CD14-positive monocyte (primary cell): ENCODE data around the gene NKX2-1. TPM values are rescaled to one million over a fixed set of nuclear protein-coding genes. Genes with fewer than 3 reads are reported as not detected.

Experiments used
- DNase-seq, 3 donors: peaks; one replicate each; pipeline ENCODE4 v3.0.0-alpha.2; 2011 to 2022
- H2AFZ ChIP-seq: 2 replicates; pipeline ENCODE4 v1.6.0; 2012; ENCODE audit warnings: mild to moderate bottlenecking, low read depth, low read length, inconsistent platforms; ENCODE audit not compliant: insufficient read depth, poor library complexity, severe bottlenecking
- H3K27ac ChIP-seq, 2 donors: 1 replicate in 1 of 2; 2 replicates in 1 of 2; pipeline ENCODE4 v1.5.1; 2012 to 2013; ENCODE audit warnings: low read length in 2 of 2, control low read depth in 1 of 2, inconsistent platforms in 1 of 2, low read depth in 1 of 2, mild to moderate bottlenecking in 1 of 2
- H3K27me3 ChIP-seq, 2 donors: one replicate each; pipeline versions ENCODE4 v1.6.0 to v1.6.1; 2011 to 2013; ENCODE audit warnings: low read length in 2 of 2; ENCODE audit not compliant: control insufficient read depth in 2 of 2, insufficient read depth in 2 of 2
- H3K36me3 ChIP-seq, 2 donors: replicated peaks in 1 of 2; 1 replicate in 1 of 2; 2 replicates in 1 of 2; pipeline versions ENCODE4 v1.5.1 to v1.6.1; 2012 to 2013; ENCODE audit warnings: low read length in 2 of 2, control low read depth in 1 of 2, inconsistent platforms in 1 of 2, mild to moderate bottlenecking in 1 of 2; ENCODE audit not compliant: insufficient read depth in 2 of 2, control insufficient read depth in 1 of 2
- H3K4me1 ChIP-seq, 2 donors: 1 replicate in 1 of 2; 2 replicates in 1 of 2; pipeline versions ENCODE4 v1.5.1 to v1.6.1; 2012 to 2013; ENCODE audit warnings: low read length in 2 of 2, control low read depth in 1 of 2, inconsistent platforms in 1 of 2, mild to moderate bottlenecking in 1 of 2, moderate library complexity in 1 of 2; ENCODE audit not compliant: insufficient read depth in 2 of 2, control insufficient read depth in 1 of 2
- H3K4me2 ChIP-seq: replicated peaks from 2 replicates; pipeline ENCODE3; 2012; ENCODE audit warnings: low read length, moderate library complexity, mild to moderate bottlenecking; ENCODE audit not compliant: poor library complexity, severe bottlenecking; ENCODE audit errors: extremely low read depth
- H3K4me3 ChIP-seq, 3 experiments: fragments of 200-600 bp in 1 of 3; sonication (generic) in 1 of 3; replicated peaks in 1 of 3; 1 replicate in 2 of 3; 2 replicates in 1 of 3; pipeline ENCODE4 v1.5.1; 2011 to 2013; ENCODE audit warnings: low read length in 3 of 3, mild to moderate bottlenecking in 3 of 3, control low read depth in 2 of 3, low read depth in 2 of 3, inconsistent platforms in 1 of 3, moderate library complexity in 1 of 3
- H3K79me2 ChIP-seq: 2 replicates; pipeline ENCODE4 v1.6.0; 2012; ENCODE audit warnings: mild to moderate bottlenecking, control low read depth, inconsistent platforms, low read length, moderate library complexity; ENCODE audit not compliant: insufficient read depth
- H3K9ac ChIP-seq: 2 replicates; pipeline ENCODE4 v1.6.0; 2017; ENCODE audit warnings: low read length, mild to moderate bottlenecking; ENCODE audit not compliant: insufficient read depth, poor library complexity, severe bottlenecking
- H3K9me3 ChIP-seq, 2 donors: replicated peaks in 1 of 2; 1 replicate in 1 of 2; 2 replicates in 1 of 2; pipeline versions ENCODE4 v1.5.1 to v1.6.1; 2012 to 2013; ENCODE audit warnings: low read length in 2 of 2, control low read depth in 1 of 2; ENCODE audit not compliant: control insufficient read depth in 1 of 2, insufficient read depth in 1 of 2
- H4K20me1 ChIP-seq: 2 replicates; pipeline ENCODE4 v1.6.0; 2012; ENCODE audit warnings: mild to moderate bottlenecking, low read length, control low read depth, moderate library complexity; ENCODE audit not compliant: insufficient read depth
- H3K27ac Mint-ChIP-seq, 7 donors: one replicate each; pipeline ENCODE4 v1.8.0; 2020; ENCODE audit warnings: mild to moderate bottlenecking in 7 of 7, mixed read lengths in 7 of 7, moderate library complexity in 6 of 7, inconsistent platforms in 2 of 7
- H3K27me3 Mint-ChIP-seq, 3 donors: one replicate each; pipeline ENCODE4 v1.8.0; 2021 to 2022; ENCODE audit warnings: low read depth in 3 of 3, mild to moderate bottlenecking in 3 of 3, mixed read lengths in 3 of 3, moderate library complexity in 3 of 3, inconsistent platforms in 1 of 3
- H3K36me3 Mint-ChIP-seq, 2 donors: one replicate each; pipeline ENCODE4 v1.8.0; 2020; ENCODE audit warnings: mixed read lengths in 2 of 2, inconsistent platforms in 1 of 2, mild to moderate bottlenecking in 1 of 2
- H3K4me1 Mint-ChIP-seq: one replicate; pipeline ENCODE4 v1.8.0; 2020; ENCODE audit warnings: mild to moderate bottlenecking, mixed read lengths
- H3K4me3 Mint-ChIP-seq, 2 donors: one replicate each; pipeline ENCODE4 v1.8.0; 2020; ENCODE audit warnings: mild to moderate bottlenecking in 2 of 2, mixed read lengths in 2 of 2, moderate library complexity in 1 of 2
- H3K9me3 Mint-ChIP-seq, 7 donors: one replicate each; pipeline ENCODE4 v1.8.0; 2020 to 2022; ENCODE audit warnings: mixed read lengths in 7 of 7, mild to moderate bottlenecking in 6 of 7, moderate library complexity in 6 of 7, inconsistent platforms in 2 of 7
- WGBS: methylation state at CpG from one replicate; pipeline ENCODE4 v1.1.5; 2013; ENCODE audit warnings: missing lambda C conversion rate; ENCODE audit not compliant: insufficient coverage; 5-methylcytosine and 5-hydroxymethylcytosine counted together
- intact Hi-C, 2 donors: fragments of 100-400 bp; cut with micrococcal nuclease; formaldehyde crosslinking; loops; one replicate each; pipeline versions ENCODE4 v1.15.0 to v1.15.1; 2023
- polyA plus RNA-seq, 3 donors: library from polyadenylated mRNA; depleted of rRNA in 1 of 3; unstranded in 2 of 3; stranded (reverse) in 1 of 3; fragments of 300-500 nt in 2 of 3; fragments of >200 nt in 1 of 3; fragmentation: Illumina TruSeq in 2 of 3; gene quantifications; 1 replicate in 2 of 3; 2 replicates in 1 of 3; pipeline ENCODE4 v1.2.3, GENCODE V29; 2012 to 2021
- TF ChIP-seq, protein P1 (sequence below): fragments of 200-600 bp; IDR thresholded peaks from one replicate; pipeline ENCODE4 v1.8.0; 2022; ENCODE audit warnings: antibody characterized with exemption, mild to moderate bottlenecking

NKX2-1 gene
- polyA plus RNA-seq, 3 donors = not detected

DNA sequence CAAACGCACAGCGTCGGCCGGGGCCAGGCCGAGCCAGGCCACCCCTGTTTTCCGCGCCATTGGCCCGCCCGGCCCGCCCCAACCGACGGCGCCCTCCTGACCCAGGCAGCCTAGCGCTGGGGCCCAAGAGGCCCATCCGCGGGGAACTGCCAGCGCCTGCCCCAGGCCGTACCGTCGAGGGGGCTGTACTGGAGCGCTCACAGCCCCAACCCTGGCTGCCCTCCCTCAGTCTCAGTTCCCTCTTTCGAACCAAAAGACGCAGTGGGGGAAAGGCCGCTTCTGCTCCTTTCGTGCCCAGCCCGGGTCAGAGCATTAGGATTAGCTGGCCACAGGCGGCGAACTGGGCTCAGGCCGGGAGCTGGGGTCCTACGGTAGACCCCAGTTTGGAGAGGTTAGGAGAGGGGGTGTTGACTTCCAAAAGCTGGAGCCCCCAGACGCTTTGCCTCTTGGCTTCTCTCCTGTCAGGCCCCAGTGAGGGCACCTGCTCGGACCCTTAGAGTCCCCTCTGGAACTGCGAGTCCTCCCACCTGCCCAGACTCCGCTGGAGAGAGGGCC is 1.9 kb downstream of the NKX2-1 start:
- no peak for DNase-seq
- H3K4me3 Mint-ChIP-seq = peak overlapping the region in 1 of 2 donors; percentile 55
- intact Hi-C loops = no loop called here
- Histone ChIP-seq H3K27ac (no peak overlapping the region), H3K4me1 (no peaks in the 10 kb centered on the region), H3K9ac (no peak overlapping the region), H2AFZ (no peak overlapping the region), H3K36me3 (no peaks in the 10 kb centered on the region), H3K9me3 (peaks cover 0 to 60% of the 10 kb centered on the region in 2 donors), H4K20me1 (no peaks in the 10 kb centered on the region), H3K27me3 (peaks cover 65 to 96% of the 10 kb centered on the region in 2 donors), H3K79me2 (no peaks in the 10 kb centered on the region), H3K4me2 (no peak overlapping the region), H3K4me3 (no peak overlapping the region)
- peaks cover 0 to 11% of the 10 kb centered on the region in 2 donors for H3K36me3 Mint-ChIP-seq
- H3K27me3 Mint-ChIP-seq = peaks cover 93 to 98% (median 95%) of the 10 kb centered on the region in 3 donors
- no peak overlapping the region for H3K27ac Mint-ChIP-seq
- WGBS = 2% methylated on average over 30 of the region's 34 CpGs
- TF ChIP-seq, protein P1, sequence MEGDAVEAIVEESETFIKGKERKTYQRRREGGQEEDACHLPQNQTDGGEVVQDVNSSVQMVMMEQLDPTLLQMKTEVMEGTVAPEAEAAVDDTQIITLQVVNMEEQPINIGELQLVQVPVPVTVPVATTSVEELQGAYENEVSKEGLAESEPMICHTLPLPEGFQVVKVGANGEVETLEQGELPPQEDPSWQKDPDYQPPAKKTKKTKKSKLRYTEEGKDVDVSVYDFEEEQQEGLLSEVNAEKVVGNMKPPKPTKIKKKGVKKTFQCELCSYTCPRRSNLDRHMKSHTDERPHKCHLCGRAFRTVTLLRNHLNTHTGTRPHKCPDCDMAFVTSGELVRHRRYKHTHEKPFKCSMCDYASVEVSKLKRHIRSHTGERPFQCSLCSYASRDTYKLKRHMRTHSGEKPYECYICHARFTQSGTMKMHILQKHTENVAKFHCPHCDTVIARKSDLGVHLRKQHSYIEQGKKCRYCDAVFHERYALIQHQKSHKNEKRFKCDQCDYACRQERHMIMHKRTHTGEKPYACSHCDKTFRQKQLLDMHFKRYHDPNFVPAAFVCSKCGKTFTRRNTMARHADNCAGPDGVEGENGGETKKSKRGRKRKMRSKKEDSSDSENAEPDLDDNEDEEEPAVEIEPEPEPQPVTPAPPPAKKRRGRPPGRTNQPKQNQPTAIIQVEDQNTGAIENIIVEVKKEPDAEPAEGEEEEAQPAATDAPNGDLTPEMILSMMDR = no peak
- H3K9me3 Mint-ChIP-seq = peaks cover 0 to 35% (median 18%) of the 10 kb centered on the region in 7 donors
- H3K4me1 Mint-ChIP-seq = peaks cover 10% of the 10 kb centered on the region

DNA sequence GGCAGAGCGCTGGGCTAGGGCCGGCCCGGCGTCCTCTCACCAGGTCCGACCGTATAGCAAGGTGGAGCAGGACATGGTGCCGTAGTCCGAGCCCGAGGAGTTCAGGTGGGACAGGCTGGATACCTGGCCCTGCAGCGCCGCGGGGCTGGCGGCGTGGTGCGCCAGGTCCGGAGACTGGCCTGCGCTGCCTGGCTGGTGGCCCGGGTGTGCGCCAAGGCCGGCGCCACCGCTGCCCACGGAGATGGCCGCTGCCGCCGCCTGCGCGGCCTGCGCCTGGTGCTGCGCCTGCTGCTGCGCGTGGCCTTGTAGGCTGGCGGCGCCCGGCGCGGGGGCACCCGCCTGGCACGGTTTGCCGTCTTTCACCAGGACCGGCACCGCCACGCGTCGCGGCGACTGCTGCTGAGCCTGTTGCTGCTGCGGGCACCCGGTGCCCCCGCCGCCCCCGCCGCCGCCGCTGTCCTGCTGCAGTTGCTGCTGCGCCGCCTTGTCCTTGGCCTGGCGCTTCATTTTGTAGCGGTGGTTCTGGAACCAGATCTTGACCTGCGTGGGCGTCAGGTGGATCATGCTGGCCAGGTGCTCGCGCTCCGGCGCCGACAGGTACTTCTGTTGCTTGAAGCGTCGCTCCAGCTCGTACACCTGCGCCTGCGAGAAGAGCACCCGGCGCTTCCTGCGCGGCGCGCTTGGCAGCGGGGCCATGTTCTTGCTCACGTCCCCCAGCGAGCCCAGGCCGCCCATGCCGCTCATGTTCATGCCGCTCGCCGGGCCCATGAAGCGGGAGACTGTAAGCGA is 2.6 kb downstream of the NKX2-1 start:
- Mint-ChIP-seq H3K36me3 (peaks cover 0 to 9% of the 10 kb centered on the region in 2 donors), H3K4me3 (peak overlapping the region in 1 of 2 donors; percentile 74), H3K4me1 (peaks cover 10% of the 10 kb centered on the region), H3K27ac (no peak overlapping the region), H3K9me3 (peaks cover 0 to 40% (median 21%) of the 10 kb centered on the region in 7 donors), H3K27me3 (peaks cover 93 to 98% (median 95%) of the 10 kb centered on the region in 3 donors)
- intact Hi-C loops = no loop called here
- H3K4me3 ChIP-seq = no peak overlapping the region
- peaks cover 0 to 59% of the 10 kb centered on the region in 2 donors for H3K9me3 ChIP-seq
- no peaks in the 10 kb centered on the region for H4K20me1 ChIP-seq
- no peak overlapping the region for H2AFZ ChIP-seq
- no peak overlapping the region for H3K27ac ChIP-seq
- H3K27me3 ChIP-seq = peaks cover 66 to 96% of the 10 kb centered on the region in 2 donors
- no peaks in the 10 kb centered on the region for H3K4me1 ChIP-seq
- TF ChIP-seq, protein P1 = no peak
- no peak overlapping the region for H3K4me2 ChIP-seq
- no peak for DNase-seq
- WGBS = 5% methylated on average over 87 of the region's 87 CpGs
- H3K36me3 ChIP-seq = no peaks in the 10 kb centered on the region
- no peak overlapping the region for H3K9ac ChIP-seq
- H3K79me2 ChIP-seq = no peaks in the 10 kb centered on the region
